Measurements from ENCODE around the gene EIF4H. TPM values are rescaled to one million over a fixed set of nuclear protein-coding genes. Genes with fewer than 3 reads are reported as not detected.
A peak's percentile ranks its signal among the peaks of the same experiment; 100 is the strongest.

The EIF4H gene
- total and polyA plus RNA-seq, 2 donors (not counting 3 experiments of a cell fraction or from before 2014, with no cell fraction given) = 406 to 415 TPM

DNA sequence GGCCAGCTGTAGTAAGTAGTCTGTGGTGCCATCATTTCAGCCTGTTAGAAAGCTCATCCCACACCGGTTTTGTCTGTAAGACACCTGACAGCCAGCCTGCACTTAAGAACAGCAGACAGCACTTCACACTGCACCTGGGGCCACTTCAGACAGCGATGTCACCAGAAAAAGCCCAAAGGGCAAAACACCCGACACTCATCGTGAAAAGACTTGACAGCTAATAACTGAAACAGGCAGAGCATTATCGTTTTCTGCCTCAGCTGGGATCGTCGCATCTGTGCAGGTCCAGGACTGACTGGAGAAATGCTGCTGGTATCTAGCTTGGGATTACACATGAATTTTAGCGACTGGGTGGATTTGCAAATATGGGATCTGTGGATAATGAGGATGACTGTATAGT is 18.9 kb downstream of the EIF4H start:
- Histone ChIP-seq H4K20me1 (replicated peaks; ENCODE audit: control insufficient read depth, extremely low read depth, insufficient read depth, low read length) (no peaks in the 10 kb centered on the region), H3K36me3 (ENCODE audit: control insufficient read depth in 2 of 2, extremely low read depth in 1 of 2, insufficient read depth in 2 of 2, low read length in 2 of 2) (peaks cover 40 to 45% of the 10 kb centered on the region in 2 experiments), H3K9ac (replicated peaks; ENCODE audit: extremely low read depth, insufficient read depth, low read length) (no peak overlapping the region), H3K4me3 (replicated peaks in 1 of 3; ENCODE audit: insufficient read depth in 1 of 3, low read depth in 1 of 3, low read length in 3 of 3) (no peak overlapping the region), H3K27me3 (ENCODE audit: control insufficient read depth in 2 of 2, insufficient read depth in 2 of 2, low read length in 2 of 2) (no peaks in the 10 kb centered on the region), H3K4me2 (ENCODE audit: insufficient read depth, low read length) (no peak overlapping the region), H3K9me3 (replicated peaks; ENCODE audit: control insufficient read depth, insufficient read depth, low read length) (no peaks in the 10 kb centered on the region), H3K4me1 (ENCODE audit: control insufficient read depth, extremely low read depth, insufficient read depth, low read length) (peaks cover 3% of the 10 kb centered on the region), H3K27ac (ENCODE audit: insufficient read depth, low read depth, low read length) (no peak overlapping the region), H2AFZ (ENCODE audit: low read depth, low read length) (no peak overlapping the region), H3K9me1 (replicated peaks; ENCODE audit: control insufficient read depth, extremely low read depth, insufficient read depth, low read length) (no peaks in the 10 kb centered on the region), H3K79me2 (ENCODE audit: control insufficient read depth, insufficient read depth, low read length) (peaks cover 40% of the 10 kb centered on the region)
- POLR2A ChIA-PET = no interaction called here
- no TSS peak for BruUV-seq (replicated peaks)
- intact Hi-C loops (cut with micrococcal nuclease) = no loop called here
- dilution Hi-C loops (cut with MboI; ENCODE audit: extremely low pct_ligation_motif_present, low sequenced_read_pairs) = no loop called here
- FAIRE-seq = peak; percentile 21
- no peak for DNase-seq (ENCODE audit: low read depth, low spot score)
- CTCF ChIA-PET = interaction anchor here (1.1 to 2.7 kb wide), 5 partner anchors 9 to 208 kb away, joined by 3 to 12 read pairs (median 8); no protein-coding TSS in a partner anchor
- TF ChIP-seq FOS (IDR thresholded peaks at IDR 0.05; ENCODE audit: borderline replicate concordance, insufficient read depth, low read length) (no peak), GATA2 (IDR thresholded peaks at IDR 0.05; ENCODE audit: insufficient read depth, insufficient read length, low read depth, low read length) (no peak), POLR2AphosphoS5 (IDR thresholded peaks at IDR 0.05; ENCODE audit: insufficient read depth, low read depth, low read length) (no peak), JUN (IDR thresholded peaks at IDR 0.05; ENCODE audit: borderline replicate concordance, insufficient read depth, insufficient read length, low read depth) (no peak)

GRCh38 chr7:74193913-74194312 is 19.8 kb downstream of the EIF4H start:
- no peak overlapping the region for H3K4me2 ChIP-seq (ENCODE audit: insufficient read depth, low read length)
- ChIA-PET POLR2A (no interaction called here), CTCF (interaction anchor here (1.4 to 2.7 kb wide), 4 partner anchors 9 to 208 kb away, joined by 5 to 12 read pairs (median 8); no protein-coding TSS in a partner anchor)
- H3K9ac ChIP-seq (replicated peaks; ENCODE audit: extremely low read depth, insufficient read depth, low read length) = no peak overlapping the region
- dilution Hi-C loops (cut with MboI; ENCODE audit: extremely low pct_ligation_motif_present, low sequenced_read_pairs) (no loop called here), intact Hi-C loops (cut with micrococcal nuclease) (no loop called here)
- H3K9me3 ChIP-seq (replicated peaks; ENCODE audit: control insufficient read depth, insufficient read depth, low read length) = no peaks in the 10 kb centered on the region
- H3K36me3 ChIP-seq (ENCODE audit: control insufficient read depth in 2 of 2, extremely low read depth in 1 of 2, insufficient read depth in 2 of 2, low read length in 2 of 2) = peaks cover 32 to 41% of the 10 kb centered on the region in 2 experiments
- H3K4me3 ChIP-seq (replicated peaks in 1 of 3; ENCODE audit: insufficient read depth in 1 of 3, low read depth in 1 of 3, low read length in 3 of 3) = no peak overlapping the region
- no peak for TF ChIP-seq MAX (IDR thresholded peaks at IDR 0.05; ENCODE audit: insufficient read depth, insufficient read length)
- no peak for TF ChIP-seq POLR2AphosphoS5 (IDR thresholded peaks at IDR 0.05; ENCODE audit: insufficient read depth, low read depth, low read length)
- no peak for TF ChIP-seq GATA2 (IDR thresholded peaks at IDR 0.05; ENCODE audit: insufficient read depth, insufficient read length, low read depth, low read length)
- TF ChIP-seq CTCF (IDR thresholded peaks at IDR 0.05; ENCODE audit: extremely low read depth in 1 of 2, insufficient read depth in 1 of 2, low read depth in 1 of 2, low read length in 2 of 2) = no peak
- no peak for TF ChIP-seq POLR2A (IDR thresholded peaks at IDR 0.05; ENCODE audit: low read depth, low read length)
- no peak for TF ChIP-seq EZH2 (IDR thresholded peaks at IDR 0.05; ENCODE audit: borderline replicate concordance, low read depth, low read length, severe bottlenecking)
- DNase-seq (ENCODE audit: low read depth, low spot score) (no peak), FAIRE-seq (no peak)
- peaks cover 32% of the 10 kb centered on the region for H3K79me2 ChIP-seq (ENCODE audit: control insufficient read depth, insufficient read depth, low read length)
- H2AFZ ChIP-seq (ENCODE audit: low read depth, low read length) = no peak overlapping the region
- H4K20me1 ChIP-seq (replicated peaks; ENCODE audit: control insufficient read depth, extremely low read depth, insufficient read depth, low read length) = no peaks in the 10 kb centered on the region
- no peaks in the 10 kb centered on the region for H3K9me1 ChIP-seq (replicated peaks; ENCODE audit: control insufficient read depth, extremely low read depth, insufficient read depth, low read length)
- no peaks in the 10 kb centered on the region for H3K4me1 ChIP-seq (ENCODE audit: control insufficient read depth, extremely low read depth, insufficient read depth, low read length)
- H3K27me3 ChIP-seq (ENCODE audit: control insufficient read depth in 2 of 2, insufficient read depth in 2 of 2, low read length in 2 of 2) = no peaks in the 10 kb centered on the region
- no TSS peak for BruUV-seq (replicated peaks)
- no peak overlapping the region for H3K27ac ChIP-seq (ENCODE audit: insufficient read depth, low read depth, low read length)
